T47D (cell line): ENCODE data around the gene OLFM1.
"Not testable (repeated sequence)": the region's sequence is repeated elsewhere in the genome, so short reads cannot be mapped to it uniquely, and the experiment has no call there.

Experiments used
- DNase-seq, 2 experiments: peaks; one replicate each; pipeline versions ENCODE4 v3.0.0 to v3.0.0-alpha.2; 2011 to 2012; ENCODE audit warnings: low read depth in 1 of 2, low spot score in 1 of 2
- JUND ChIP-seq: IDR thresholded peaks from 2 replicates; pipeline ENCODE4 v1.6.1; 2012; ENCODE audit warnings: low read depth
- in situ Hi-C: cut with HindIII; loops from 2 replicates; pipeline ENCODE4 v1.10.0; 2016; ENCODE audit warnings: low sequenced_read_pairs, low pct_unique_long_range_greater_than_20kb

The OLFM1 gene

DNA sequence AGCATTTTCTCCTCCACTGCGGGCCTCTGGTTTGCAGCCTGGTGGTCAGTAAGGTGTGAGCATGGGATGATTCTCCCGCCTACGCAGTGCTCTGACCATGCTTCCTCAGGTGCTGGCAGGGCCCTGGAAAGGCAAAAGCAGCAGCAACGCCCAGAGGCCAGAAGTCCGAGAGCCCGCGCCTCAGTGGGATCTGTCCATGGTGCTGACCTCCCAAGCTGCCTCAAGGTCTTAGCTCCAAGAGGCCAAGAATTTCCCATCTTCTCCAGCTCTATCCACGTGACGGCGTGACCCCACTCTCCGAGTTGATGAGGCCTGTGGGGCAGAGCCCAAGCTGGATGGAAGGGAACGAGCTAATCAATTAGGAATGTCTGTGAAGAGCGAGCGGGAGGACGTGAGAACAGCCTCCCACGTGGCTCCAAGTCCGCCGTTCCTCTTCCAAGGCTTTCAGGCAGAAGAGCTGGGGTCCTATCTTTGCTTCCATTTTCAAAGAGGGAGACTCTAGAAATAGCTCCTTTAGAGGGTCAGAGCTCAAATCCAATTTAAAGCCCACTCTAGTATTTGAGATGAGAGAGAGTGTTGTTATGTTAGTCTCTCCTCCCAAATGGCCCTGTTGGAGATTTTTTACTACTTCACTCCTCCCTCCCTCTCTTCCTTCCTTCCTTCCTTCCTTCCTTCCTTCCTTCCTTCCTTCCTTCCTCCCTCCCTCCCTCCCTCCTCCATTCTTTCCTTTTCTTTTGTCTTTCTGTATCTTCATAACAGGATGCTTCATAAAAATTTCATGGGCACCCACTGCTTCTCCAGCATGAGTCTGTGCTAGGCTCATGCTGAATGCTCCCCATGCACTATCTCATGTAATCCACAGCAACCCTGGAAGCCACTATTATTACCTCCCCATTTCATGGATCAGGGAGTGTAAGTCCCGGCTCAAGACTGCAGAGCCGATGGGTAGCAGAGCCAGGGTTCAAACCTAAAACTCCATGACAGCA, 69.3 kb downstream of the OLFM1 start:
- DNase-seq, result peak; percentile 93 to 94
- no peak for TF ChIP-seq JUND
- in situ Hi-C loops, result no loop called here

- TF ChIP-seq JUND, result no peak
- DNase-seq, result no peak
Measured at GRCh38 chr9:135157856-135158563, 70.5 kb downstream of the OLFM1 start.

GRCh38 chr9:135158564-135158937, 71.1 kb downstream of the OLFM1 start:
- TF ChIP-seq JUND, result no peak
- no peak for DNase-seq
- in situ Hi-C loops, result no loop called here

More at GRCh38 chr9:135157856-135158563, 70.5 kb downstream of the OLFM1 start:
- in situ Hi-C loops, result no loop called here

DNA sequence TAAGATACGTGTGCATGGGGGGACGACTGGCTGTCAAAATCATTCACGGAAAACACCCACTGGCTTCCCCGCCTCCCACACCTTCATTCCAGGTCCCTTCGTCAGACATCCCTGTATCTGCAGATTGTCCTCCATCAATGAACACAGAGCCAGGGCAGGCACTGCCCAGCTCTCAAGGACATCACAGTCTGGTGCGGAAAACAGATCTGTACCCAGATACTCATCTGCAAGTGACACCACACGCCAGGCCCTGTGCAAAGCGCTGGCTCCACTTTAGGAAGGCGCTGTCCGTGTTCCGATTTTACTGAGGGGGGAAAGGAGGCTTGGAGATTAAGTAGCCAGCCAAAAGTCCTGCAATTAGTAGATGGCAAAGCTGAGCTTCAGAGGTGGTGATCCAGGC, 72.3 kb downstream of the OLFM1 start:
- in situ Hi-C loops, result no loop called here
- TF ChIP-seq JUND, result no peak
- no peak for DNase-seq

GRCh38 chr9:135160862-135161261, 73.4 kb downstream of the OLFM1 start:
- no peak for DNase-seq
- TF ChIP-seq JUND, result no peak
- in situ Hi-C loops, result no loop called here

GRCh38 chr9:135162599-135162998, 75.1 kb downstream of the OLFM1 start:
- DNase-seq, in situ Hi-C loops: not testable (repeated sequence)

DNA sequence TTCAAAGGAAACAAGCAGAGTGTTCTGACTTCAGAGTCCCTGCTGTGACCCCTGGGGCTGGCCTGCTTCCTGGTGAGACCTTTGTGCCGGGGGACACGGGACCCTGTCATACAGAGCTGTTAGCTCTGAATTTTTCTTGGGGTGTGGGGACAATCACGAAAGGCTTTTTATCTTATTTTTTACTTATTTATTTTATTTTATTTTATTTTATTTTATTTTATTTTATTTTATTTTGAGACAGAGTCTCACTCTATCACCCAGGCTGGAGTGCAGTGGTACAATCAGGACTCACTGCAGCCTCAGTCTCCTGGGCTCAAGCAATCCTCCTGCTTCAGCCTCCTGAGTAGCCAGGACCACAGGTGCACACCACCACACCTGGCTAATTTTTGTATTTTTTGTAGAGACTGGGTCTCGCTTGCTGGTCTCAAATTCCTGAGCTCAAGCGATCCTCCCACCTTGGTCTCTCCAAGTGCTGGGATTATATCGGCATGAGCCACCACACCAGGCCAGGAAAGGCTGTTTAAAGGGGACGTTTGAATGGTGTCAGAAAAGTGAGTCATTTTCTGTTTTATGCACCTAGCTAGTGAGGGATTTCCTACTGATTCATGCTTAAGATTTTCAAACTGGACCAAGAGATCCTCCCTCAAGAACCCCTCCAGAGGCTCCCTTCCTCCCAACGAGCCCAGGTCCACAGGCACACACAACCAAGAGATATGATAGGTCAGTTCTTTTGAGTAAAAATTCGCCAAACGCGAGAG, 75.7 kb downstream of the OLFM1 start:
- in situ Hi-C loops, result no loop called here
- TF ChIP-seq JUND, result no peak
- DNase-seq, result no peak

- DNase-seq, result no peak
- in situ Hi-C loops, result no loop called here
- TF ChIP-seq JUND, result no peak
Measured at GRCh38 chr9:135164036-135164435, 76.6 kb downstream of the OLFM1 start.

DNA sequence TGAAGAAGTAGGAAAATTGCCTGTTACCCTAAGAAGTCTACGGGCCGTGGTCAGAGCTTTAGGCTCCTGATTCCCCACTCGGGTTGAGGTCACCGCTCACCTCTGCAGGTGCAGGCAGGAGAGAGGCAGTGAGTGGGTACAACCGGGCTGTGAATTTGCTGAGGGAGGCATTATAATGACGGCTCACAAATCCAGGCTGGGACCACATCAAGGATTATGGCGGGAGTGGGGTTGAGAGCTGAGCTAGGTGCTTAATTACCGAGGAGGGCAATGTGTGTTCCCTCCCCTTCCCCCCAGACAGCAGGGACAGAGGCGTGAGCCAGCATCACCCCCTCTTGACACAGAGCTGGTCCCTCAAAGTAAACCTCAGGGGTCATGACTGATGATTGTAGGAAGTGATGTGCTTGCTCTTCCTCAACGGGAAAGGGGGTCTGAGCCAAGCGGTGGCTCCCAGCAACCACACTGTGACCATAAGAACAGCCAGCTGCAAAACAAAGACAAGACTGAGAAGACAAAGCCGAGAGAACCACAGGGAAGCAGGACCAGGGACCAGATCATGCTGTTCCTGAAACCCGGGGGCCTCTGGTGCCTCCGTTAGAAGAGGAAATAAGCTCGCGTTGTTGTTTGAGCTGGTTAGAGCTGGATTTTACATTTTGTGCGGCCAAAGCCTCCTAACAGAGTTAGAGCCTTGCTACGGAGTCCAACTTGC, 77.7 kb downstream of the OLFM1 start:
- in situ Hi-C loops, result no loop called here
- TF ChIP-seq JUND, result no peak
- DNase-seq, result no peak

DNA sequence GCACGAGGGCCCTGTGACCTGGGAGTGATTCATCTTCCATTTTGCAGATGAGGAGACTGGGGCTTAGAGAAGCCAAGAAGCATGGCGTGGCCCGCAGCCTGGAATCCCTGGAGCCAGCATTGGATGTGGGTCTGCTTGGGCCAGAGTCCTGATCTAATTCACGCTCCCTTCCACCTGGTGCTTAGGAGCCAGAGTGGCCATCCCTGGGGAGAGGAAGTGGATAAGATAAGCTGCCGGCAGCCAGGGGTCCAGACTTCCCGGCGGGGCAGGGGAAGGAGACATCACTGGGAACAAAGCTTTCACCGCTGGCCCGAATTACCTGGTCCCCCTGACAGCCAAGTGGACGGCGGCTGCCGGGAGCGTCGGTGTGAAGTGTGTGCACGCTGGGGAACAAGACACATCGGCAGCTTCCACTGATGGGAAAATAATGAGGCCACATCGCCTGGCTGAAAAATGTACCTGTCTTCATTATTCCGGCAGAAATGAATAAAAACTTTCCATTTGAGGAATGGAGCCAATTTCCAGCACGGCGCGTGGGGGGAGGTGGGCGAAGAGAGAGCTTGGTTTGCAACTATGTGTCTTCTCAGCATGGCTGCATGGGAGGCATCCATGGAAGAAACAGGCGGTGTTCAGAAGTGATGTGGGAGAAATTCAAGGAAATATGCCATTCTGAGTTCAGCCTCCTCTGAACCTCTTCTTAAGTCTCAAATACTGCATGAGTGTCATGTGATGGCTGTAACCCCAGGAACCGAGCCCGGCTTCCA, 78.5 kb downstream of the OLFM1 start:
- TF ChIP-seq JUND, result no peak
- DNase-seq, result no peak
- in situ Hi-C loops, result no loop called here

- no peak for TF ChIP-seq JUND
- in situ Hi-C loops, result no loop called here
- DNase-seq, result no peak
Measured at GRCh38 chr9:135166565-135166964, 79.1 kb downstream of the OLFM1 start.

DNA sequence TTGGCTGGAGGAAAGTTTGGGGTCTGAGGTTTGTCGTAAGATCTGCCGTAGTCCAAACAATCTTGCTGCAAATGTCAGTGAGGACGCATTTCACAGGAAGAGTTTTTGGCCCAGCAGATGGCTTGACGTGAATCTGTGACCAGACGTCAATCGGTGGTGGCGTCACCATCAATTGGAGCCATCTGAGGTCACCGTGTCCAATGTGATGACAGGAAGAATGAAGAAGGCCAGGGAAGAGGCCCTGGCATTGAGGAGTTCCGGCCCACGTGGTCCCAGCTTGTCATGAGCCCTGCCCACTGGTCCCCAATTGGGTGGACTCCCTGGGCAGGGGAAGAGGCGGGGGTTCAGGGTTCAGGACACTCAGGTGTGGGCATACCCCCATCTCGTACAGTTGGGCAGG, 79.9 kb downstream of the OLFM1 start:
- no peak for DNase-seq
- TF ChIP-seq JUND, result no peak
- in situ Hi-C loops, result no loop called here
